ENCODE measurements around the gene COL20A1.

- TF ChIP-seq CTCF (IDR thresholded peaks at IDR 0.05): no peak
- no peak for TF ChIP-seq POLR2A (IDR thresholded peaks at IDR 0.05)
Observed at GRCh38 chr20:63284083-63284440, 8.9 kb upstream of the COL20A1 start.

Measured in stomach (tissue), 4 donors.